Effector memory CD8-positive, alpha-beta T cell (primary cell): Measurements from ENCODE around the gene LRCOL1.

Experiments
- ATAC-seq: fragments of 150-1000 bp; cut with Tn5 transposase; replicated peaks from 2 replicates; pipeline ENCODE4 v1.10.0; 2021; ENCODE audit warnings: mild to moderate bottlenecking, moderate library complexity
- DNase-seq, 3 experiments: peaks; one replicate each; pipeline ENCODE4 v3.0.0; 2021
- H3K27ac Mint-ChIP-seq, 2 donors: one replicate each; pipeline ENCODE4 v1.8.0; 2022; ENCODE audit warnings: mild to moderate bottlenecking in 2 of 2, mixed read lengths in 2 of 2, moderate library complexity in 2 of 2
- H3K27me3 Mint-ChIP-seq, 2 donors: one replicate each; pipeline ENCODE4 v1.8.0; 2022; ENCODE audit warnings: mixed read lengths in 2 of 2
- H3K36me3 Mint-ChIP-seq: one replicate; pipeline ENCODE4 v1.8.0; 2022; ENCODE audit warnings: mild to moderate bottlenecking, moderate library complexity, mixed read lengths; ENCODE audit not compliant: insufficient read depth
- H3K4me1 Mint-ChIP-seq, 2 donors: one replicate each; pipeline ENCODE4 v1.8.0; 2022; ENCODE audit warnings: low read depth in 2 of 2, mixed read lengths in 2 of 2
- H3K4me3 Mint-ChIP-seq, 2 donors: one replicate each; pipeline ENCODE4 v1.8.0; 2022; ENCODE audit warnings: mild to moderate bottlenecking in 2 of 2, mixed read lengths in 2 of 2, moderate library complexity in 2 of 2
- H3K9me3 Mint-ChIP-seq, 2 donors: one replicate each; pipeline ENCODE4 v1.8.0; 2022; ENCODE audit warnings: mixed read lengths in 2 of 2

The LRCOL1 gene

DNA sequence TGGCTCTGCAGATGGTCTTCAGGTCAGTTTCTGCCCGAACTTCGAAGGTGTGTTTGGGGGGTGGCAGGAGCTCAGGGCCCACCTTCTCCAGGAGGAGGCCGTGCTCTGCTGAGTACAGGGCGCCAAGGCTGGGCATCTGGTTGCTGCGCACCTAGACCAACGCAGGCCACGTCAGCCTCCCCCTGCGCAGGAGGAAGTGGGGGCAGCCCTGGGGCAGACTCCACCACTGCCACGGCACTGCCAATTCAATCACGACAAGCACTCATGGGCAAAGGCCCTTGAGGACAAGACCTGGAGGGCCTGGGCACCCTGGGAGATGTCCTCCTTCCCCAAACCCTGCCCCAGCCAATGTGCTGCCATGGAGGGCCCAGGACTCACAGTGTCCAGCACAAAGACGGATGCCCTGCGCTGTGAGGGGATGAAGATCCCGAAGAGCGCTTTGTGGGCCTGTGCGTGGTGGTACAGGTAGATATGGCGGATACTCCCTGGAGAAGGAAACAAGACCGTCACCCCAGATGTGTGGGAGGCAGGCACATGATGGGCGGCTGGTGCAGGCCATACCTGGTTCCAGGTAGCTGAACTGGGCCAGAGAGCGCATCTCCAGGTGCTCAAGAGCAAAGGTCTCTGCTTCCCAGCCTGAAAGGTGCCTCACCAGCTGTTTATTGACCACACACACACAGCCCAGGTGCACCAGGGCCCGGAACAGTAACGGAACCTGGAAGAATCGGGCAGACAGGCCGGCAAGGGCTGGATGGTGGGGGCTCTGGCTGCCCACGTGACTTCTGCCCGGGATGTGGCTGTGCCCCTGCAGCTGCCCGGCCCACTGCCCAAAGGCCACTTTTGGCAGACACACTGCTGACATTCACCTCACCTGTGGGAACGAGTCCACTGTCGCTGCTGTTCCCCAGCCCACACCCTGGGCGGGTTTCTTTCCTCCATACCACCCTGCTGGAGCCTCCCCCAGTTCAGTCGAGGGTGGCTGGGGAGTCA is 32.8 kb upstream of the LRCOL1 start:
- Mint-ChIP-seq H3K27me3 (no peaks in the 10 kb centered on the region), H3K4me3 (no peak overlapping the region), H3K27ac (no peak overlapping the region), H3K36me3 (peaks cover 20% of the 10 kb centered on the region), H3K9me3 (no peaks in the 10 kb centered on the region), H3K4me1 (peaks cover 2 to 8% of the 10 kb centered on the region in 2 donors)
- DNase-seq (no peak), ATAC-seq (no peak)

DNA sequence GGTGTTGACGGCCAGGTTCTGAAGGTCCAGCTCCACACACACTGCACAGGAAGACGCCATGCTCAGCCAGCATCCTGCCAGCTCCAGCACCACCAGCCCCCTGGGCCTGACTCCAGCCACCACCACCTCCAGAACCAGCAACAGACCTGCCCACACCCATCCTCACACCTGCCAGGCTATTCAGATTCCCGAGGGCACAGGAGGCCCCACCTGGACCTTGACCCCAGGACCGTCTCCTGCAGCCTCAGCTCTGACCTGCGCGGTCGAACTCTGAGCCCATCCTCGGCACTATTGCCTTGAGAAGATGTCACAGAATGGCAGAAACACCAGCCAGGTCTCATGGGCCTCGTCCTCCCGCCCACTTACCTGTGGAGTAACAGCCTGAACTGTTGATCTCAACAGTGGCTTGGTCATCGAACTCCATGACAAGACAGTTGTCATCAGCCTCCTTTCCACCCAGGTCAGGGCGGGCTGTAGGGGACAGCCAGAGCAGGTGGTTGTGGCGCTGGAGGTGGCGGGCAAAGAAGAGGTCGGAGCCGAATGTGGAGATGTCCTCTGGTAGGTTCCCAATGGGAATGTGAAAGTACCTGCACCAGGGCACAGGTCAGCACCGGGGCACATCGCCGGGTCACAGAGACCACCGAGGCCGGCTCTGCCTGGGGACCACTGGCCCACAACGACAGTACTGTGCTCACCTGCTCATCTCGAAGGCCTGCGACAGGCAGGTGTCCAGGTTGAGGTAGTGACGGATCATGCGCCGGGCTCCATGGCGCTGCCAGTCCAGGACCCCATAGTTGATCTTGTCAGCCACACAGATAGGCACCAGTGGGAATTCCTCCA is 31.6 kb upstream of the LRCOL1 start:
- ATAC-seq (no peak), DNase-seq (no peak)
- H3K9me3 Mint-ChIP-seq, result no peaks in the 10 kb centered on the region
- H3K4me3 Mint-ChIP-seq, result no peak overlapping the region
- peaks cover 17% of the 10 kb centered on the region for H3K36me3 Mint-ChIP-seq
- no peak overlapping the region for H3K27ac Mint-ChIP-seq
- peaks cover 2 to 8% of the 10 kb centered on the region in 2 donors for H3K4me1 Mint-ChIP-seq
- no peaks in the 10 kb centered on the region for H3K27me3 Mint-ChIP-seq

DNA sequence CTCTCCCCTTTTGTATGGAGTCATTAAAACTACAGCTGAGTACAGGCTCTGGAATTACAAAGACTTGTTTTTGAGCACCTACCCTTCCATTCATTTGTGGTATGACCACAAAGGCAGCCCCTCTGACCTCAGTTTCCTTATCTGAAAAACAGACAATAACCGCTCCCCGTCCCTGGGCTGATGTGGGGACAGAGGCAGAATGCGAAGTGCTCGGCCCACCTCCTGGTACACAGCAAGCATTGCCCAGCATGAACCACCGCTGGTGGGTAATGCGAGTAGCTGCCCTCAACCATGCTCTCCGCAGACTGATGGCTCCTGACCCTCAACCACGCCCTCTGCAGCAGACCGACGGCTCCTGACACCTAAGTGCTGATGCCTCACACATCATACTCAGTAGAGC is 30.6 kb upstream of the LRCOL1 start:
- DNase-seq (no peak), ATAC-seq (no peak)
- no peak overlapping the region for H3K4me3 Mint-ChIP-seq
- H3K4me1 Mint-ChIP-seq, result peaks cover 2 to 8% of the 10 kb centered on the region in 2 donors
- H3K27me3 Mint-ChIP-seq, result no peaks in the 10 kb centered on the region
- H3K36me3 Mint-ChIP-seq, result peaks cover 8% of the 10 kb centered on the region
- H3K27ac Mint-ChIP-seq, result peak overlapping the region in 1 of 2 donors; percentile 15
- no peaks in the 10 kb centered on the region for H3K9me3 Mint-ChIP-seq

DNA sequence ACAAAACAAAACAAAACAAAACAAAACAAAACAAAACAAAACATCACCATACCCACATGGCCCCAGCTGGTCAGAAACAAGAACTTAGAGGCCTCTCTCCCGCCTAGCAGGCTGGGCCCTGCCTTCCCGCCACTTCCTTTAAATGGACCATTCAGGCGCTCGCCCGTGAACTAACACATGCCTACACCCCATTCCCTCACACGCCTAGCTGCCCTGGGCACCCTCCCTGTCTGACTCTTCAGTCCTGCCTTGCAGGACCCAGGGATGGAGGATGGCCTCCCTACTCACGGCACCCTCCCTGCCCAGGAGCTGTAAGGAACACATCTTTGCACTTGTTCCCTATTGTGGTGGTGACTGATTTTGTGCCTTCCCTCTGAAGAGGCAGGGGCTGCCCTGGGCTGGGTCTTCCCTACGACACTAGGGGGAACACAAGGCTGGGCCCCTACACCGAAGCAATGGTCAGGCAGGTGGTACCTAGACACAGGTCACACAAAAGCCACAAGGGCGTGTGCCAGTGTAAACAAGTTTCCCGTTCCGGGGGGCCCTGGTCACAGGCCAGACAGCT is 29.7 kb upstream of the LRCOL1 start:
- no peak for DNase-seq
- Mint-ChIP-seq H3K4me1 (peaks cover 2 to 8% of the 10 kb centered on the region in 2 donors), H3K27ac (peak overlapping the region in 1 of 2 donors; percentile 15), H3K9me3 (no peaks in the 10 kb centered on the region), H3K27me3 (no peaks in the 10 kb centered on the region), H3K36me3 (peaks cover 4% of the 10 kb centered on the region), H3K4me3 (no peak overlapping the region)
- no peak for ATAC-seq

DNA sequence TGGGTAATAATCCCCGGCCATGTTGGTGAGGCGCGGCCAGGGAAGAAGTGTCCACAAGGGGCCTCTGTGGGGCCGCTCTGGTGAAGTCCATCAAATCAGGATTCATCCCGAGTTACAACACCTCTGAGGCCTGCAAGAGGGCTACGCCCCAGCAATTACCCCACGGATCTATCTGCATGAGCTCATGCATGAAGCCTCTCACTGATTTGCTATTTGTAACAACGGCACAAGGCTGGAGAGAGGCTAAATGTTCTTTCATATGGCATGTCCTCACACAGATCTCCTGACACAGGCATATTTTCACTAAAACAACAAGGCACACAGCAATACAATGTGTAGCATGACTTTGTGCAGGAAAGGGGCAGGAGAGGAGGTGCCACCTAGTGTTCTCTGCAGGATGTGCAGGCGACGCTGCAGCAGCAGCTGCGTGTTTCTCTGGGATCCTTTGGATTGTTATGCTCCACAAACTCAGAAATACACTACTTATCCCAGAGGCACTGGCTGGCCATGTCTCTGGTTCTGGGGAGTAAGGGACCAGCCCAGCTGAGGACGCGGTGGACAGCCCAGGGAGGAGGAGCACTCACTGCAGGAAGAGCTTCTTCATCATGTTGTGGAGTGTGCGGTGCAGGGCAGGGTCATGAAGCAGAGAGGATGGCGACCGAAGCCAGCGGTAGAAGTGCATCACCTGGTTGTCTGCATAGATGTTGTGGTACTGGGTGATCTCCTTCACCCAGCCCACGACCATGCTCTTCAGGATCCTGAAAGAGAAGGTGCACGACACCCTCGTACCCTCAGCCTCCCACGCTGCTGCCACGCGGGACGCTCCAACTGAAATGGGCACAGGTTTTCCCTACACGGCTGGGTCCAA is 28.4 kb upstream of the LRCOL1 start:
- Mint-ChIP-seq H3K27ac (no peak overlapping the region), H3K27me3 (no peaks in the 10 kb centered on the region), H3K4me1 (peaks cover 2 to 8% of the 10 kb centered on the region in 2 donors), H3K9me3 (no peaks in the 10 kb centered on the region), H3K4me3 (no peak overlapping the region), H3K36me3 (peaks cover 4% of the 10 kb centered on the region)
- DNase-seq (no peak), ATAC-seq (no peak)

DNA sequence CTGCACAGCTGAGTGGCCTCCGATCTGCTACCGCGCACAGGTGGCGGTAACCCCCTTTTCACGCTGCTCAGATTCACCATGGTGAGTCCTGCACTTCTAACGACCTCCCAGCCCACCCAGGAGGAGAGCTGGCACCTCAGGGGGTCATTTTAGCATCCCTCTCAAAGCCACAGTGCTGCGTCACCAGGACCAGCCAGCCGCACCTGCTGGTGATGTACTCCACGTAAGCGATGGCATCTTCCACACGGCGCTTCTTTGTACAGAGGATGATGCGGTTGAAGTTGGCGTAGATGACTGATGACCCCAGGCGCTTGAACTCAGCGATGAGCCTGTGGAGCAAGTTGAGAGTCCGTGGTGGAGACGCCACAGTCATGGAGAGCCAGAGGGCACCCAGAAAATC is 27.4 kb upstream of the LRCOL1 start:
- no peak for ATAC-seq
- peaks cover 4% of the 10 kb centered on the region for H3K36me3 Mint-ChIP-seq

GRCh38 chr12:132635076-132635955 is 24.9 kb upstream of the LRCOL1 start:
- DNase-seq (no peak), ATAC-seq (no peak)
- no peak overlapping the region for H3K27ac Mint-ChIP-seq
- H3K9me3 Mint-ChIP-seq, result no peaks in the 10 kb centered on the region
- no peaks in the 10 kb centered on the region for H3K27me3 Mint-ChIP-seq
- H3K4me1 Mint-ChIP-seq, result peaks cover 2 to 4% of the 10 kb centered on the region in 2 donors
- H3K4me3 Mint-ChIP-seq, result no peak overlapping the region
- peaks cover 11% of the 10 kb centered on the region for H3K36me3 Mint-ChIP-seq

More for the DNA sequence above, 27.4 kb upstream of the LRCOL1 start:
- H3K4me1 Mint-ChIP-seq, result peaks cover 2 to 8% of the 10 kb centered on the region in 2 donors
- no peak overlapping the region for H3K4me3 Mint-ChIP-seq
- H3K27ac Mint-ChIP-seq, result peak overlapping the region in 1 of 2 donors; percentile 46
- no peaks in the 10 kb centered on the region for H3K9me3 Mint-ChIP-seq
- no peaks in the 10 kb centered on the region for H3K27me3 Mint-ChIP-seq
- no peak for DNase-seq

DNA sequence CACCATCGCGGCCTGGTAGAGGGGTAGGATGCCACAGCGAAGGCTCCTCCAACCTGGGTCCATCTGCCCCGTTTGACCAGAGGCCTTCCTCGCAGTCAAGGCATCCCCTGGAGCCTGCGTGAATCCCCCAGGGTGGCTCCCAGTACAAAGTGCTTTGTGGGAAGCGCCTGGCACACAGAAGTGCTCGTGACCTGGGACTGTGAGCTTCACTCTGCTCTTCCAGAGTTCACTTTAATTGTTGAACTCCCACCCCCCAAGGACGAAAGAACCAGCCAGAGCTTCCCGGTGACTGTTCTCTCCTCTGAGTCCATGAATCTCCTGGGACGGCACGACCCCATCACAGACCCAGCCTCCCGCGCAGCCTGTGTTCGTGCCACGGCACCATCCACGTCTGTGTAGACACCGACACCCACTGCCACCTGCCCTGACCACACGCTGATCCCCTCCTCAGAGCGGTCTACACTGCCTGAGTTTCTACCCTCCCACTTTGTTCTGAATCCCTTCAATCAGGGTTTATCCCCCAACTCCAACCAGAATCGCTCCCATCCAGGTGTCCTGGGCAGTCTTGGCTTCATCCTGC is 24.1 kb upstream of the LRCOL1 start:
- H3K27ac Mint-ChIP-seq, result peak overlapping the region in 1 of 2 donors; percentile 42
- H3K9me3 Mint-ChIP-seq, result no peaks in the 10 kb centered on the region
- no peak for DNase-seq
- peaks cover 7% of the 10 kb centered on the region for H3K36me3 Mint-ChIP-seq
- no peak for ATAC-seq
- peaks cover 0 to 4% of the 10 kb centered on the region in 2 donors for H3K4me1 Mint-ChIP-seq
- H3K4me3 Mint-ChIP-seq, result no peak overlapping the region
- H3K27me3 Mint-ChIP-seq, result no peaks in the 10 kb centered on the region

DNA sequence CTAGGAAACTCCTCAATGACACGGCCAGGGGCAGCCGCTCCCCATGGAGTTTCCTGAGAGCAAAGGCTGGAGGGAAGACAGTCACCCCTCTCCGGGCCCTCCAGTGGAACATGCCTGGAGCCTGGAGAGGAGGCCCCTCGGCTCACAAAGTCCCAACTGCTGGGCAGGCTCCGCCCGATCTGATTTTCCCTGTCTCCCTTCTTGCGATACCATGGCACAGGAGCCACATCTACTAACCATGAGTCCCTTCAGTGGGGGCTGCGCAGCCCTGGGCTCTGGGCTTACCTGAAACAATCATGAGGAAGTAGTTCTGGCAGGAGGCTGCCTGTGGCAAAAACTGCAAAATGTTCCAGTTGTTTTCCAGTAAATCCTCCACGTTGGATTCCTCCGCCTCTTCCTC is 23.5 kb upstream of the LRCOL1 start:
- Mint-ChIP-seq H3K27ac (peak overlapping the region in 1 of 2 donors; percentile 42), H3K4me3 (no peak overlapping the region), H3K27me3 (no peaks in the 10 kb centered on the region), H3K4me1 (no peaks in the 10 kb centered on the region), H3K9me3 (no peaks in the 10 kb centered on the region), H3K36me3 (peaks cover 7% of the 10 kb centered on the region)
- DNase-seq (no peak), ATAC-seq (no peak)

GRCh38 chr12:132633398-132633797 is 23.0 kb upstream of the LRCOL1 start:
- no peak overlapping the region for H3K4me3 Mint-ChIP-seq
- peaks cover 7% of the 10 kb centered on the region for H3K36me3 Mint-ChIP-seq
- no peak for ATAC-seq

DNA sequence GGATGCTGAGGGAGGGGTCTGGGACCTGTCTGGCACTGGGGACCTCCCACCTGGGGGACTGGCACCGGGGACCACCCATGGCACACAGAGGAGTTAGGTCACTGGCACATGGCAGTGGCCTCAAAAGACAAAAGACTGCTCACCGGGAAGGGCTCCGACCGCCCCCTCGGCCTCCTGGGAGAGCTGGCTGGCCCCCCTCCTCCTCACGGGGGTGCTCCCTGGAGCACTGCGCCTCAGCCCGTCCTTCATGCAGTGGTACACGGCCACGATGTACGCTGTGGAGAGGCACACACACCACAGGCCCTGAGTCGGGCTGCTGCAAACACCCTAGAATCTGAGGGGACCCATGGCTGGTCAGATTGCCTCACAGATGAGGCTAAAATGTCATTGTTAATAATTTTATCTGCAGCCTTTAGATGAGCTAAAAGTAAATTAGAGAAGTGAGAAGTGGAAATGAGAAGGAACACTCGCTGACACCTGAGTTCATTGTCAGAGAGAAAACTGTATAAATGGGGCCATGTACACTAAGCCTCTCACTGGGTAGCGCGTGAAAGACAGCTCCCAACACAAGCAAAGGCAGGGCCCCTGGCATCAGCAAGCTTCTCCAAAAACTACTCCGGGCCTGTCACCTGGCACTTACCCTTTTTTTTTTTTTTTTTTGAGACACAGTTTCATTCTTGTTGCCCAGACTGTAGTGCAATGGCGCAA is 22.3 kb upstream of the LRCOL1 start:
- Mint-ChIP-seq H3K27ac (peak overlapping the region; percentile 24 to 62), H3K4me3 (no peak overlapping the region), H3K36me3 (peaks cover 7% of the 10 kb centered on the region), H3K9me3 (no peaks in the 10 kb centered on the region), H3K4me1 (no peaks in the 10 kb centered on the region), H3K27me3 (no peaks in the 10 kb centered on the region)
- no peak for ATAC-seq
- no peak for DNase-seq

More at GRCh38 chr12:132633398-132633797, 23.0 kb upstream of the LRCOL1 start:
- no peaks in the 10 kb centered on the region for H3K4me1 Mint-ChIP-seq
- no peaks in the 10 kb centered on the region for H3K9me3 Mint-ChIP-seq
- no peak overlapping the region for H3K27ac Mint-ChIP-seq
- no peak for DNase-seq
- no peaks in the 10 kb centered on the region for H3K27me3 Mint-ChIP-seq
